GM23248 (cell line): ENCODE data around the gene SLC16A11. TPM values are rescaled to one million over a fixed set of nuclear protein-coding genes. Genes with fewer than 3 reads are reported as not detected.

Experiments used
- DNase-seq: peaks from one replicate; pipeline ENCODE4 v3.0.0-alpha.2; 2015
- H2AFZ ChIP-seq: fragments of 200-600 bp; sonication (generic); 2 replicates; pipeline ENCODE4 v1.6.1; 2016; ENCODE audit warnings: antibody characterized with exemption
- H3F3A ChIP-seq: fragments of 200-600 bp; sonication (generic); 2 replicates; pipeline ENCODE4 v1.6.1; 2016; ENCODE audit warnings: mild to moderate bottlenecking, antibody characterized with exemption, mixed run types; ENCODE audit not compliant: insufficient read depth
- H3K27ac ChIP-seq: fragments of 200-600 bp; sonication (generic); 2 replicates; pipeline ENCODE4 v1.5.1; 2016; ENCODE audit warnings: mild to moderate bottlenecking
- H3K27me3 ChIP-seq: fragments of 200-600 bp; sonication (generic); replicated peaks from 2 replicates; pipeline ENCODE4 v1.6.1; 2016; ENCODE audit warnings: mild to moderate bottlenecking; ENCODE audit not compliant: insufficient read depth
- H3K36me3 ChIP-seq: fragments of 200-600 bp; sonication (generic); 2 replicates; pipeline ENCODE4 v1.6.1; 2016; ENCODE audit warnings: low read depth, mild to moderate bottlenecking
- H3K4me1 ChIP-seq: fragments of 200-600 bp; sonication (generic); 2 replicates; pipeline ENCODE4 v1.6.1; 2016; ENCODE audit warnings: mild to moderate bottlenecking; ENCODE audit not compliant: insufficient read depth
- H3K4me2 ChIP-seq: fragments of 200-600 bp; sonication (generic); one replicate; pipeline ENCODE4 v1.6.1; 2016; ENCODE audit warnings: mild to moderate bottlenecking; ENCODE audit not compliant: unreplicated experiment
- H3K4me3 ChIP-seq: fragments of 200-600 bp; sonication (generic); 2 replicates; pipeline ENCODE4 v1.5.1; 2016; ENCODE audit warnings: mild to moderate bottlenecking
- H3K79me2 ChIP-seq: fragments of 200-600 bp; sonication (generic); 2 replicates; pipeline ENCODE4 v1.6.1; 2016; ENCODE audit warnings: mild to moderate bottlenecking; ENCODE audit not compliant: insufficient read depth
- H3K9ac ChIP-seq: fragments of 200-600 bp; sonication (generic); 2 replicates; pipeline ENCODE4 v1.6.1; 2016; ENCODE audit warnings: mild to moderate bottlenecking
- H3K9me2 ChIP-seq: fragments of 200-600 bp; sonication (generic); 2 replicates; pipeline ENCODE4 v1.6.1; 2016; ENCODE audit warnings: mixed run types, mild to moderate bottlenecking, moderate library complexity; ENCODE audit not compliant: insufficient read depth
- H3K9me3 ChIP-seq: fragments of 200-600 bp; sonication (generic); one replicate; pipeline ENCODE4 v1.6.1; 2017; ENCODE audit warnings: low read depth
- H4K20me1 ChIP-seq: fragments of 200-600 bp; sonication (generic); 2 replicates; pipeline ENCODE4 v1.6.0; 2016; ENCODE audit not compliant: insufficient read depth
- EZH2 ChIP-seq: fragments of 200-600 bp; sonication (generic); IDR thresholded peaks from 2 replicates; pipeline ENCODE4 v1.6.1; 2018; ENCODE audit warnings: antibody characterized with exemption, mild to moderate bottlenecking; ENCODE audit not compliant: insufficient read depth, poor library complexity, severe bottlenecking
- EZH2phosphoT487 ChIP-seq: fragments of 200-600 bp; sonication (generic); IDR thresholded peaks from 2 replicates; pipeline ENCODE4 v1.6.1; 2018; ENCODE audit warnings: antibody characterized with exemption, moderate library complexity, mild to moderate bottlenecking, low read depth; ENCODE audit not compliant: insufficient read depth
- WGBS, 2 experiments: methylation state at CpG; one replicate each; pipeline ENCODE4 v1.1.6; 2015 to 2017; ENCODE audit warnings: low lambda C conversion rate in 2 of 2, low coverage in 1 of 2; ENCODE audit errors: missing lambda C conversion rate in 2 of 2; 5-methylcytosine and 5-hydroxymethylcytosine counted together
- in situ Hi-C: fragments of 300-500 bp; cut with MboI; formaldehyde crosslinking; loops from 2 replicates; pipeline ENCODE4 v1.15.0; 2020
- polyA plus RNA-seq: library from polyadenylated mRNA; unstranded; fragments of >200 nt; fragmentation: Nextera tagmentation; extraction: Ambion mirVana; gene quantifications from 2 replicates; pipeline ENCODE4 v1.2.1, GENCODE V29; 2016
- total RNA-seq: library from RNA; depleted of rRNA; stranded (reverse); fragments of >200 nt; shearing (Covaris generic); gene quantifications from 2 replicates; pipeline ENCODE4 v1.2.3, GENCODE V29; 2014

The SLC16A11 gene
- total and polyA plus RNA-seq, 2 experiments from 2014 or later: 0.30 TPM; not detected in 1

DNA sequence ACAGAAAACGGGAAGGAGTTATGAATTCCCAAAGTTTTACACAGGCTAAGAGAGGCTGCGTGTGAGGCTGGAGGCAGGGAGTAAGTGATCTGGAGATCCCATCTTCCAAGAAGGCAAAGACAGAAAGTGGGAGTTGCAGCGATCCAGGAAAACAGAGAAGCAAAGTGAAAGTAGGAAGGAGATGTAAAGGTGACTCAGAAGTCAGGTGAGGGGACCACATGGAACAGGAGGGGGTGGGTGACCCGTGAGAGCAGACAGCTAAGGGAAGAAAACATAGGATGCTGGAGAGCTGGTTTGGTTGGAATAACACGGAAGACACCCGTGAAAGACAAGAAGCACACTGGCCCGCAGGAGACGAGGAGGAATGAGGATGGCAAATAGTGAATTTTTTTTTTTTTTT lies 46.7 kb downstream of the SLC16A11 start:
- H3K27me3 ChIP-seq: no peaks in the 10 kb centered on the region
- in situ Hi-C loops: no loop called here
- no peak overlapping the region for H3K4me3 ChIP-seq
- H3K79me2 ChIP-seq: peaks cover 4% of the 10 kb centered on the region; the same call in 1 of the 2 replicates
- H3K4me2 ChIP-seq: no peak overlapping the region
- H3F3A ChIP-seq: no peaks in the 10 kb centered on the region
- no peak overlapping the region for H3K9ac ChIP-seq
- H3K9me2 ChIP-seq: no peaks in the 10 kb centered on the region
- no peak overlapping the region for H2AFZ ChIP-seq
- H3K9me3 ChIP-seq: no peaks in the 10 kb centered on the region
- DNase-seq: no peak
- no peaks in the 10 kb centered on the region for H4K20me1 ChIP-seq
- H3K27ac ChIP-seq: no peak overlapping the region
- WGBS, 2 experiments: 88 to 90% methylated on average over 8 of the region's 8 CpGs
- no peaks in the 10 kb centered on the region for H3K4me1 ChIP-seq
- no peak for TF ChIP-seq EZH2
- TF ChIP-seq EZH2phosphoT487: no peak
- H3K36me3 ChIP-seq: peaks cover 11% of the 10 kb centered on the region

DNA sequence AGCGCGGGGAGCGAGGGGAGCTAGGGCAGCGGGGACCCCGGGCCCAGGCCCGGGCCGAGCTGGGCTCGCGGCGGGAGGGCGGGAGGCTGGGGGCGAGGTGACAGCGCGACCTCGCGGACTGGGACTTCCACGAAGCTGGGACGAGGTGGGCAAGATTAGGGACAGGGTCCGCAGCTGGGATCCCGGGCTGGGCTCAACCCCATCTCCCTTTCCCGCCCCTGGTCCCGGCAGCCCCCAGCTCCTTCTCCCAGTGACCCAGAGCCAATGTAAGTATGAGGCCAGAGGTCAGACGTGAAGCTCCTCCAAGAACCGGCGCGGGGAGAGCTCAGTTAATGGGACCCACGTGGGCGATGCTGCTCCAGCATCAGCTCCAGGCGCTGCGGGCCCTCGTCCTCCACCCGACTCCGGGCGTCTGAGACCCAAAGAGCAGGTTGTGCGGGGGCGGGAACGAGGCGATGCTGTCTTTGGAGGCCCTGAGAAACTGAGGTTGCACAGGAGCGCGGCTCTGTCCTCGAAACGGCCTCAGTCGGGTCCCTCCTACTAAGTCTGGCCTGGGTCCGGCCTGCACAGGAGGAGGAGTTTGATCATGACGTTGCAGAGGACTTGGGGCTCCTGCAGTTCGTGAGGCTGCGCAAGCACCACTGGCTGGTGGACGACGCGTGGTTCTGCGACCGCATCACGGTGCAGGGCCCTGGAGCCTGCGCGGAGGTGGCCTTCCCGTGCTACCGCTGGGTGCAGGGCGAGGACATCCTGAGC lies 47.5 kb downstream of the SLC16A11 start:
- H3K9me2 ChIP-seq: no peaks in the 10 kb centered on the region
- H3F3A ChIP-seq: no peaks in the 10 kb centered on the region
- H4K20me1 ChIP-seq: no peaks in the 10 kb centered on the region
- 55 to 69% methylated on average over 36 to 58 of the region's 58 CpGs for WGBS, 2 experiments
- peak overlapping the region; percentile 42 for H3K4me2 ChIP-seq
- no peak for TF ChIP-seq EZH2phosphoT487
- TF ChIP-seq EZH2: no peak
- in situ Hi-C loops: no loop called here
- H2AFZ ChIP-seq: no peak overlapping the region
- no peaks in the 10 kb centered on the region for H3K4me1 ChIP-seq
- H3K79me2 ChIP-seq: no peaks in the 10 kb centered on the region
- peaks cover 4% of the 10 kb centered on the region; the same call in 1 of the 2 replicates for H3K36me3 ChIP-seq
- H3K27ac ChIP-seq: no peak overlapping the region
- no peak for DNase-seq
- H3K27me3 ChIP-seq: no peaks in the 10 kb centered on the region
- H3K9me3 ChIP-seq: no peaks in the 10 kb centered on the region
- H3K9ac ChIP-seq: no peak overlapping the region
- H3K4me3 ChIP-seq: peak overlapping the region; percentile 48

DNA sequence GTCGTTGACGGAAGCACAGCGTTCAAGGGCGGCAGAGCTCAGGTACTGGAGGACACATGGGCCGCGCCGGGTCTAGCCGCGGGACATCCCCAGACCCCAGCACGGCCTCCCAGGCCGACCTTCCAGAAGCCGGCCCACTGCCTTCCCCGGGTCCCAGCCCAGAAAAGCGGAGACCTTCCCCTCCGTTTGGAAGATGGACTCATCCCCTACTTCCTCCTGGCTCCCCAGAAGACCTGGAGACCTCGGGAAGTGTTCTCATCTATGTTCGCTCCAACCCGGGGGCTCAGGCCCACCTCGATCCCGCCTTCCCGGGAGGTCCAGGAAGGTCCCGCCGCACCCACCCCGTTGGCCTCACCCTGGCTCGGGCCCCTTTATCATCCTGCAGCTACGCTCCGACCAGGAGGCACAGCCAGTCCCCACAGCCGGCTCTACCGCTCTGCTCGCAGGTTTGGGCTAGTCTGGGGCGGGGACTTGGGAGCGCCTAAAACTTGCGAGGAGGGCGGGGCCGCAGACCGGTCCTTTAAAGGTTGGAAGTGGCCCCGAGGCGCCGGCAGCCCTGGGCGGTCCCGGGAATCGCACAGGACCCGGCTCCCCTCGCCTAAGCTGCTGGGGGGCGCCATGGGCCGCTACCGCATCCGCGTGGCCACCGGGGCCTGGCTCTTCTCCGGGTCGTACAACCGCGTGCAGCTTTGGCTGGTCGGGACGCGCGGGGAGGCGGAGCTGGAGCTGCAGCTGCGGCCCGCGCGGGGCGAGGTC lies 48.2 kb downstream of the SLC16A11 start, which contains the start of gene ALOX12:
Gene ALOX12 (plus strand): TSS at position 550 of the 756 bp plus-strand sequence. CDS start 69 bp downstream, at position 619.
- Histone ChIP-seq H3K27ac (no peak within 1 kb of the TSS), H3K27me3 (no peaks in the 10 kb centered on the region), H4K20me1 (no peaks in the 10 kb centered on the region), H3K9me2 (no peaks in the 10 kb centered on the region), H3K9ac (peak within 1 kb of the TSS; percentile 7; the same call in 1 of the 2 replicates), H3K9me3 (no peaks in the 10 kb centered on the region), H2AFZ (peak within 1 kb of the TSS; percentile 29), H3K79me2 (no peaks in the 10 kb centered on the region), H3K4me3 (peak within 1 kb of the TSS; percentile 48), H3F3A (no peaks in the 10 kb centered on the region), H3K4me1 (no peaks in the 10 kb centered on the region), H3K36me3 (no peaks in the 10 kb centered on the region; the same call in 1 of the 2 replicates), H3K4me2 (peak within 1 kb of the TSS; percentile 42)
- DNase-seq: peak; percentile 43
- TF ChIP-seq EZH2phosphoT487 (no peak), EZH2 (no peak)
- in situ Hi-C loops: no loop called here
- WGBS, 2 experiments: 22 to 24% methylated on average over 38 to 45 of the region's 64 CpGs

DNA sequence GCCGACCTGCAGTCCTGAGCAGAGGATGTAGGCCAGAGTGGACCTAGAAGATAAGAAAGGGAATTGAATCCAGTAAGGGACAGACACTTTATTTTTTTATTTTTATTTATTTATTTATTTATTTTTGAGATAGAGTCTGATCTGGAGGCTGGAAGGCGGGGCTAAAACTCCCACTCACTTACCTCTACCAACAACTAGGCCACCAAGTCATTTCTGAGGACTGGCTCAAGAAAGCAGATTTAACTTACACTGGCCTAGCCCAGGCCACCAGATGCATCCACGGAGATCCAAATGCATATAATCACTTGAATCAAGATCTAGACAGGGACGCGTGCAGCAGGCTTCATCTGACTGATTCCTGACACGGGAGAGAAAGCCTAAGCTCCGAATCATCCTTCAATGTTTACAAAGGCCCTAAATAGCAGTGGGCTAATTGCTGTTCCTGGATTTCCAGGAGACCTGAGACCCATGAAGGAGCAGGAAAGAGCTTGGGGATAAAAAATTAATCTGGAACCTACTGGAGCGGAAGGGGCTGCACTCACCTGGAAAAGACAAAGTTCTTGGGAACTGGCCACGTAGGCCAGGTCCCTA lies 49.1 kb downstream of the SLC16A11 start:
- no peak overlapping the region for H3K9ac ChIP-seq
- H3K4me1 ChIP-seq: no peaks in the 10 kb centered on the region
- H4K20me1 ChIP-seq: no peaks in the 10 kb centered on the region
- H2AFZ ChIP-seq: no peak overlapping the region
- H3K27me3 ChIP-seq: no peaks in the 10 kb centered on the region
- TF ChIP-seq EZH2phosphoT487 (no peak), EZH2 (no peak)
- 82% methylated on average over 9 of the region's 9 CpGs for WGBS, 2 experiments
- H3K4me3 ChIP-seq: no peak overlapping the region
- no peak overlapping the region for H3K4me2 ChIP-seq
- no peaks in the 10 kb centered on the region for H3F3A ChIP-seq
- in situ Hi-C loops: no loop called here
- no peaks in the 10 kb centered on the region for H3K9me3 ChIP-seq
- peak; percentile 21 for DNase-seq
- H3K79me2 ChIP-seq: no peaks in the 10 kb centered on the region
- no peak overlapping the region for H3K27ac ChIP-seq
- H3K9me2 ChIP-seq: no peaks in the 10 kb centered on the region
- no peaks in the 10 kb centered on the region; the same call in 1 of the 2 replicates for H3K36me3 ChIP-seq
